ENCODE measurements around the gene RIMS3.

RIMS3 gene

DNA sequence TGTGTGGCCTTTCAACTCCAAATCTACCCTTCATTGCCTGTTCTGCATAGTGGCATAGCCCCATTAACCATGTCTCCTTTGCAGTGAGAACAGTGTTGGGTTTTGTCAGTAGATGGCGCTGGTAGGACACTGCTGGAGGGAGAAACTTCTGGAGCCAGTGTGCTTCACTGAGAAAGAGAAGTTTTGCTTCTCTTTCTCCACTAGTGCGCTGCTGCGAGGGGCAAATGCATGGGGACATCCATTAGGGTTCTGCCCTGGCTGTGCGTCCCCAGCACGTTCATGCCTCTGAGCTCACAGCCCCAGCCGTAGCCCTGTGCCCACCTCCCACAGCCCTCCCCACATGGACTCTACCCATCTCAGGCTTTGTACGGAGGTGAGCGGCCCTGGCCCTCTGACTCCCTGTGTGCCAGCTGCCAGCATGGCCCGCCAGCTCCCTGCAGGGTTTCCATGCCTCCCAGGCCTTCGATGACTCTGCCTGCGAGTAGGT, 53.1 kb downstream of the RIMS3 start:
- Histone ChIP-seq H3K9ac (ENCODE audit: low read depth, low read length) (no peak overlapping the region), H3K36me3 (ENCODE audit: control insufficient read depth, insufficient read depth, low read length) (no peaks in the 10 kb centered on the region), H3K4me1 (ENCODE audit: control insufficient read depth, insufficient read depth, low read length) (no peaks in the 10 kb centered on the region), H3K27ac (ENCODE audit: low read depth, low read length) (no peak overlapping the region), H3K4me3 (ENCODE audit: low read depth, low read length) (no peak overlapping the region), H3K9me3 (ENCODE audit: control insufficient read depth, insufficient read depth, low read length) (no peaks in the 10 kb centered on the region), H3K27me3 (ENCODE audit: control insufficient read depth, insufficient read depth, low read length) (no peaks in the 10 kb centered on the region)

DNA sequence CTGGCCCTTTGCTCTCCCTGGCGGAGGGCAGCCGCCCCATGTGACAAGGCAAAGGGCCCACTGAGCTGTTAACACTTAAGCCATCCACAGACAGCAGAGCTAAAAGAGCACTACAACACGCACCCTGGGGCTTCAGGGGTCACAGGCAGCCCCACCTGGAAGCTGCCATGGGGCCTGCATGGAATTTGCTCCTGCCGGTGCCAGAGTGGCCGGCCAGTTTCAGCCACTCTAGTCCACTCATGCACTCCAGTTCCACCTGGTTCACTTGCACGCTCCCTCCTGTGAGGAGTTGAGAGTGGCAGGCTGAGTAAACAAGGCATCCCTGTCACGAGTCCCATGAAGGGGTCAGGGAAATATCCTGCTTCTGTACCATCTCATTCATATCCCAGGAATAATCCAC, 55.3 kb downstream of the RIMS3 start:
- no peak overlapping the region for H3K27ac ChIP-seq (ENCODE audit: low read depth, low read length)
- no peaks in the 10 kb centered on the region for H3K9me3 ChIP-seq (ENCODE audit: control insufficient read depth, insufficient read depth, low read length)
- no peak overlapping the region for H3K9ac ChIP-seq (ENCODE audit: low read depth, low read length)
- no peaks in the 10 kb centered on the region for H3K27me3 ChIP-seq (ENCODE audit: control insufficient read depth, insufficient read depth, low read length)
- no peaks in the 10 kb centered on the region for H3K36me3 ChIP-seq (ENCODE audit: control insufficient read depth, insufficient read depth, low read length)
- no peak overlapping the region for H3K4me3 ChIP-seq (ENCODE audit: low read depth, low read length)
- H3K4me1 ChIP-seq (ENCODE audit: control insufficient read depth, insufficient read depth, low read length): no peaks in the 10 kb centered on the region

DNA sequence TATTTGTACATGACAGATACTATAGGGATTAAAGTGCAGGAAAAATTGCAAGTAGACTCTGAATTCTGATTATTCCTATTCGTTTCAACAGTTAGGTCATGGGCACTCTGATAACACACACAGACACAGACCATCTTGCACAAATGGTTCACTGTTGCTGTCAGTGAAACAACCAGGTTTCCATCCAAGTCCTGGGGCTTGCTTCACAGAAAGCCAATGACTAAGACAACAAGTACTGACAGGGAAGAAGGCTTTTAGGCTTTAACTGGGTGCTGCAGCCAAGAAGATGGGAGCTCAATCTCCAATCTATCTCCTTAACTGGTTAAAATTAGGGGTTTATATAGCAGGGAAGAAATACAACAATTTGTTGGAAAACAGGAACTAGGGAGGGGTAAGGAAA, 57.6 kb downstream of the RIMS3 start:
- no peaks in the 10 kb centered on the region for H3K9me3 ChIP-seq (ENCODE audit: control insufficient read depth, insufficient read depth, low read length)
- H3K4me1 ChIP-seq (ENCODE audit: control insufficient read depth, insufficient read depth, low read length): no peaks in the 10 kb centered on the region
- H3K27ac ChIP-seq (ENCODE audit: low read depth, low read length): no peak overlapping the region
- H3K36me3 ChIP-seq (ENCODE audit: control insufficient read depth, insufficient read depth, low read length): no peaks in the 10 kb centered on the region
- no peaks in the 10 kb centered on the region for H3K27me3 ChIP-seq (ENCODE audit: control insufficient read depth, insufficient read depth, low read length)
- H3K9ac ChIP-seq (ENCODE audit: low read depth, low read length): no peak overlapping the region
- no peak overlapping the region for H3K4me3 ChIP-seq (ENCODE audit: low read depth, low read length)

DNA sequence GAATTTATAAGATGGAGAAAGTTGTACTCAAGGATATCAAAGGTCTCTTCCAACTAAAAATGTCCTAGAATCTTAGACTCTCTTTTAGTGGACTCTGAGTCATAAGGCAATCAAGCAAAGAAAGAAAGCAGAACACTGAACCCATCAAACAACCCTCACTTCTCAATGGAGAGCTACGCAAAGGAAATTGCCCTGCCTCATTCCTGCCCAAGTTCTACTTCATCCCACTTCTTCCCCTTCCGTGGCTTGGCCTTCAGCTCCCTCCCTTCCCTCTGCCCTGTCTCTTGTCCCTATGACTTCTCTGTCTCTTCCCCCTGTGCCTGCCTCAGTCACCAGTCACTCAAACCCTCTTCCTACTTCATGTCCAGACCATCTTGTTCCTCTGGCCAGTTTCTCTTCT, 58.5 kb downstream of the RIMS3 start:
- Histone ChIP-seq H3K4me1 (ENCODE audit: control insufficient read depth, insufficient read depth, low read length) (no peaks in the 10 kb centered on the region), H3K36me3 (ENCODE audit: control insufficient read depth, insufficient read depth, low read length) (no peaks in the 10 kb centered on the region), H3K27me3 (ENCODE audit: control insufficient read depth, insufficient read depth, low read length) (no peaks in the 10 kb centered on the region), H3K27ac (ENCODE audit: low read depth, low read length) (no peak overlapping the region), H3K4me3 (ENCODE audit: low read depth, low read length) (no peak overlapping the region), H3K9me3 (ENCODE audit: control insufficient read depth, insufficient read depth, low read length) (no peaks in the 10 kb centered on the region), H3K9ac (ENCODE audit: low read depth, low read length) (no peak overlapping the region)

DNA sequence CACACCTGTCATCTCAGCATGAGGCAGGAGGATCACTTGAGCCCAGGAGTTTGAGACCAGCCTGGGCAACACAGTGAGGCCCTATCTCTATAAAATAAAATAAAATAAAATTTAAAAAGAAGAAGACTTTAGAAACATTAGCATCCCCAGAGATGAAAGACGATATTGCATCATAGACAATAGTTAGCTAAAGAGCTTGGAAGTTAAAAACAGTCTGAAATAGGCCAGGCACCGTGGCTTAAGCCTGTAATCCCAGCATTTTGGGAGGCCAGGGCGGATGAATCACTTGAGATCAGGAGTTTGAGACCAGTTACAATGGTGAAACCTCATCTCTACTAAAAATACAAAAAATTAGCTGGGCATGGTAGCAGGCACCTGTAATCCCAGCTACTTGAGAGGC, 59.3 kb downstream of the RIMS3 start:
- H3K27ac ChIP-seq (ENCODE audit: low read depth, low read length): no peak overlapping the region
- H3K36me3 ChIP-seq (ENCODE audit: control insufficient read depth, insufficient read depth, low read length): no peaks in the 10 kb centered on the region
- H3K4me3 ChIP-seq (ENCODE audit: low read depth, low read length): no peak overlapping the region
- H3K9me3 ChIP-seq (ENCODE audit: control insufficient read depth, insufficient read depth, low read length): no peaks in the 10 kb centered on the region
- no peaks in the 10 kb centered on the region for H3K27me3 ChIP-seq (ENCODE audit: control insufficient read depth, insufficient read depth, low read length)
- no peak overlapping the region for H3K9ac ChIP-seq (ENCODE audit: low read depth, low read length)
- no peaks in the 10 kb centered on the region for H3K4me1 ChIP-seq (ENCODE audit: control insufficient read depth, insufficient read depth, low read length)

DNA sequence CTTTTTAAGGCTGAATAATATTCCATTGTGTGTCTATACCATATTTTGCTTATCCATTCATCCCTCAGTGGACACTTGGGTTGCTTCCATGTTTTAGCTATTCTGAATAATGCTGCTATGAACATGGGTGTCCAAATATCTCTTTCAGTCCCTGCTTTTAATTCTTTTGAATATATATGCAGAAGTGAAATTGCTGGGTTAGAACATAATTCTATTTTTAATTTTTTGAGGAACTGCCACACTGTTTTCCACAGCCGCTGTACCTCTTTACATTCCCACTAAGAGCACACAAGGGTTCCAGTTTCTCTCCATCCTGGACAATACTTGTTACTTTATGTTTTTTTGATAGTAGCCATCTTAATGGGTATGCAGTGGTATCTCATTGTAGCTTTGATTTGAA, 65.6 kb downstream of the RIMS3 start:
- H3K4me1 ChIP-seq (ENCODE audit: control insufficient read depth, insufficient read depth, low read length): no peaks in the 10 kb centered on the region
- H3K9me3 ChIP-seq (ENCODE audit: control insufficient read depth, insufficient read depth, low read length): peaks cover 4% of the 10 kb centered on the region; the same call in 1 of the 2 replicates
- H3K27ac ChIP-seq (ENCODE audit: low read depth, low read length): no peak overlapping the region
- no peak overlapping the region for H3K9ac ChIP-seq (ENCODE audit: low read depth, low read length)
- H3K27me3 ChIP-seq (ENCODE audit: control insufficient read depth, insufficient read depth, low read length): no peaks in the 10 kb centered on the region
- H3K36me3 ChIP-seq (ENCODE audit: control insufficient read depth, insufficient read depth, low read length): no peaks in the 10 kb centered on the region
- H3K4me3 ChIP-seq (ENCODE audit: low read depth, low read length): no peak overlapping the region

DNA sequence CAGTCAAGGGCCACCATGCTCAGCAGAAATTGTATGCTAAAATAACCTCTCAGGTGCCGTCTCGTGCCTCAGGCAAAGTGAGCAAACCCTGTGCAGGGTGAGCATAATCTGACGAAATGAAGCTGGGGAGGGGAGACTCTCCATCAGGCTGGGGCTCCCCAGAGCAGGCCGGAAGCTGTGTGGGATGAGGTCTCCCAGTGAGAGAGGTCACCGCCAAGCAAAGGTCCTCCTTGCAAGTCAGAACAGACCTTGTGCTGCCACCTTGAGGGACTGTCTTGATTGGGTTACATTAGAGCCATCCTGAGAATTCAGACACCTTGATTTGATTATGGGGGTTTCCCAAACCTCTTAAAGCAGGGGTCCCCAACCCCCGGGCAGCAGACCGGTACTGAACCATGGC, 69.9 kb downstream of the RIMS3 start:
- Histone ChIP-seq H3K36me3 (ENCODE audit: control insufficient read depth, insufficient read depth, low read length) (no peaks in the 10 kb centered on the region), H3K4me3 (ENCODE audit: low read depth, low read length) (no peak overlapping the region), H3K27me3 (ENCODE audit: control insufficient read depth, insufficient read depth, low read length) (no peaks in the 10 kb centered on the region), H3K27ac (ENCODE audit: low read depth, low read length) (no peak overlapping the region), H3K9me3 (ENCODE audit: control insufficient read depth, insufficient read depth, low read length) (peaks cover 7% of the 10 kb centered on the region; the same call in 1 of the 2 replicates), H3K4me1 (ENCODE audit: control insufficient read depth, insufficient read depth, low read length) (no peaks in the 10 kb centered on the region), H3K9ac (ENCODE audit: low read depth, low read length) (no peak overlapping the region)

DNA sequence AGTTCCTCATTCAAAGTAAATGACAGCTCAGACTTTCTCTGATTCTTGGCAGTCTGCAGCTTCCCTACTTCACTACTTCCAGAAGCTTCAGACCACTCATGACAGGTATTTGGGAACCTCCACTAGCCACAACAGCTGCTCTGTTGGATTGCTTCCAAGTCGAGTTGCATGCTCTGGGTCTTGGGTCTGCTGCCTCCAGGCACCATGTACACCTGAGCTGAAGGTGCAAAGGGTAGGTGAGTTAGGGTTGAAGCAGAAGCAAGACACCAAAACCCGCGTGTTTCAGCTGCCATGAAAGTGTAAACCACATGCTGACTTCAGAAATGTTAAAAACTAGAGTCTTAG, 71.3 kb downstream of the RIMS3 start:
- Histone ChIP-seq H3K27ac (ENCODE audit: low read depth, low read length) (no peak overlapping the region), H3K9me3 (ENCODE audit: control insufficient read depth, insufficient read depth, low read length) (peaks cover 7% of the 10 kb centered on the region; the same call in 1 of the 2 replicates), H3K9ac (ENCODE audit: low read depth, low read length) (no peak overlapping the region)

DNA sequence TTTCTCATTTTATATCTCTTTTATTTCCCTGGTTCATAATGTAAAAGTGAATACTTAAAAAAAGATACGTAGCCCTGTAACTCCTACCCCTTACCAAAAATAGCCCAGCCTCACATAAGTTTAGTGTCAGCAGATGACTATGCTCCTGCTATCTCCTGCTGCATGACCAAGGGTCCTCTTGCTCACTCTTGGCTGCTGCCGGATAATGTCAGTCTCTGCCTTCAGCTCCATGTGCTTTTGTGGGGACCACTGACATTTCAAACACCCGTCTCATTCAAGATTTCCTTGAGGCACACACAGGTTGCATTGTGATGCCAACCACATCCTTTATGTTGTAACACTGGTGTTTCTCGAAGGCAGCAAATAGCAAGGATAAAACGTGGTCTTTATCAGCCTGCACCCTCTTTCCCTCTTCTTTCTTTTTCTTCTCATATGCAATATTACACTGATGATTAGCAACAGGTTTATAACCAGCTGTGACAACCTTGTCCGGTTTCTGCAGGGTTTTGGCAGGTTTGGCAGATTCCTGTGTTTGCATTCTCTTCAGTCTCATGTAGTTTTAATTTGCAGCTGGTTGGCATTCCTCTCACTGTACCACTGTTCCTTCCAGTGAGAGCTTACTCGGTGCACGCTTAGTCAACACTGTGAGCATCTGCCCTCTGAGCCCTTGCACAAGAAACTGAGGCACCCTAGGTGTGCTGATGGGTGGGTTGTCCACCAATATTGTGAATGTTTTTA, 71.9 kb downstream of the RIMS3 start:
- Histone ChIP-seq H3K4me3 (ENCODE audit: low read depth, low read length) (no peak overlapping the region), H3K27me3 (ENCODE audit: control insufficient read depth, insufficient read depth, low read length) (no peaks in the 10 kb centered on the region), H3K36me3 (ENCODE audit: control insufficient read depth, insufficient read depth, low read length) (no peaks in the 10 kb centered on the region), H3K27ac (ENCODE audit: low read depth, low read length) (no peak overlapping the region), H3K9ac (ENCODE audit: low read depth, low read length) (no peak overlapping the region), H3K4me1 (ENCODE audit: control insufficient read depth, insufficient read depth, low read length) (no peaks in the 10 kb centered on the region), H3K9me3 (ENCODE audit: control insufficient read depth, insufficient read depth, low read length) (peaks cover 7% of the 10 kb centered on the region; the same call in 1 of the 2 replicates)

More for the DNA sequence above, 71.3 kb downstream of the RIMS3 start:
- no peaks in the 10 kb centered on the region for H3K27me3 ChIP-seq (ENCODE audit: control insufficient read depth, insufficient read depth, low read length)
- no peaks in the 10 kb centered on the region for H3K4me1 ChIP-seq (ENCODE audit: control insufficient read depth, insufficient read depth, low read length)
- H3K4me3 ChIP-seq (ENCODE audit: low read depth, low read length): no peak overlapping the region
- no peaks in the 10 kb centered on the region for H3K36me3 ChIP-seq (ENCODE audit: control insufficient read depth, insufficient read depth, low read length)

DNA sequence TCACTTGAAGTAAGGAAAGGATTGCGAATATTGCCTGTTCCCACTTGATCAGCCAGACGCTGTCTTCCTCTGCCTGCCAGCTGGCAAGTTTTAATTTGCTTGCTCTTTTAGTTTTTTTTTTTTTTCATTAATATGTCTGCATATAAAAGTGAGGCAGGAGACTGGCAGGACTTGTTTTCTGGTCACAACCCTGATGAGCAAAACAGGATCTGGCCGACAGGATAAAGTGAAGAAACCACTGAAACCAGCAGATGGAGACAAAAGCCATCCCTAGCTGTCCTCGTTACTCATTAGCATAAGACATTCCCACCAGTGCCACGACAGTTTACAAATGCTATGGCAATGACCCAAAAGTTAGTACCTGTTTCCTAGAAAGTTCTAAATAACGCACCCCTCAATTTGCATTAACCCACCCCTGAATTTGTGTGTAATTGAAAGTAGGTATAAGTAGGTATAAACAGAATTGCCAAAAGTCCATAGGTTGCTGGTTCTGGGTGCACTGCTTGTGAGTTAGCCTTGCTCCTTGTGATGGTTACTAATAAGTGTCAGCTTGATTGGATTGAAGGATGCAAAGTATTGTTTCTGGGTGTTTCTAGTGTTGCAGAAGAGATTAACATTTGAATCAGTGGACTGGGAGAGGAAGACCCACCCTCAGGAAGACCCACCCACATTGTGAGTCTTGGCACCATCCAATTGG, 73.2 kb downstream of the RIMS3 start:
- no peak overlapping the region for H3K9ac ChIP-seq (ENCODE audit: low read depth, low read length)
- H3K27me3 ChIP-seq (ENCODE audit: control insufficient read depth, insufficient read depth, low read length): no peaks in the 10 kb centered on the region
- H3K4me1 ChIP-seq (ENCODE audit: control insufficient read depth, insufficient read depth, low read length): no peaks in the 10 kb centered on the region
- no peak overlapping the region for H3K4me3 ChIP-seq (ENCODE audit: low read depth, low read length)
- H3K36me3 ChIP-seq (ENCODE audit: control insufficient read depth, insufficient read depth, low read length): no peaks in the 10 kb centered on the region
- H3K9me3 ChIP-seq (ENCODE audit: control insufficient read depth, insufficient read depth, low read length): peaks cover 7% of the 10 kb centered on the region; the same call in 1 of the 2 replicates
- no peak overlapping the region for H3K27ac ChIP-seq (ENCODE audit: low read depth, low read length)

DNA sequence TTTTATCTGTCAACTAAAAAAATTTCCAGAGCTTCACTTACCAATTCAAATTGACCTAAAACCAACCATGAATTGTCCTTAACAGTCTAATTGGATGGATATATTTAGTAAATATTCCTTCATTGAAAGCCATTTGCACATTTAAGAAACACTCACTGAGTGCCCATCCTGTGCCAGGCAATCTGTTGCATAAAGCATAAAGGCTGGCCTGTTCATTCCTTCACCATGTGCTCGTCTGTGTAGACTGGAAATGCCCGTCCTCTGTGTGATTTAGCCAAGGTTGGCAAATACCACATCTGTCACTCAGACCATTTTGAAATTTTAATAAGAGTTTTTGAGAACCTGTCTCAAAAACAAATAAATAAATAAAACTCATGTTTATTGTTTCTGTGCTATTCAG, 76.9 kb downstream of the RIMS3 start:
- Histone ChIP-seq H3K4me1 (ENCODE audit: control insufficient read depth, insufficient read depth, low read length) (no peaks in the 10 kb centered on the region), H3K27me3 (ENCODE audit: control insufficient read depth, insufficient read depth, low read length) (no peaks in the 10 kb centered on the region), H3K9me3 (ENCODE audit: control insufficient read depth, insufficient read depth, low read length) (0 out of 2 replicates have a peak, but pooled peaks cover 3% of the 10 kb centered on the region), H3K27ac (ENCODE audit: low read depth, low read length) (no peak overlapping the region), H3K9ac (ENCODE audit: low read depth, low read length) (no peak overlapping the region), H3K36me3 (ENCODE audit: control insufficient read depth, insufficient read depth, low read length) (no peaks in the 10 kb centered on the region), H3K4me3 (ENCODE audit: low read depth, low read length) (no peak overlapping the region)
